Peyer's patch (tissue), 4 donors: ENCODE data around the gene IVNS1ABP.

Source experiments
- CTCF ChIP-seq, 6 experiments: fragments of 450-650 bp in 4 of 6; fragments of 200-600 bp in 2 of 6; sonication (generic) in 1 of 6; IDR thresholded peaks; one replicate each; pipeline ENCODE4 v1.5.1; 2017 to 2019; ENCODE audit warnings: antibody characterized with exemption in 6 of 6, mild to moderate bottlenecking in 3 of 6, moderate library complexity in 1 of 6
- POLR2A ChIP-seq, 2 donors: fragments of 450-650 bp; IDR thresholded peaks; one replicate each; pipeline ENCODE4 v1.5.1; 2017; ENCODE audit warnings: antibody characterized with exemption in 2 of 2, mild to moderate bottlenecking in 2 of 2, moderate library complexity in 2 of 2

DNA sequence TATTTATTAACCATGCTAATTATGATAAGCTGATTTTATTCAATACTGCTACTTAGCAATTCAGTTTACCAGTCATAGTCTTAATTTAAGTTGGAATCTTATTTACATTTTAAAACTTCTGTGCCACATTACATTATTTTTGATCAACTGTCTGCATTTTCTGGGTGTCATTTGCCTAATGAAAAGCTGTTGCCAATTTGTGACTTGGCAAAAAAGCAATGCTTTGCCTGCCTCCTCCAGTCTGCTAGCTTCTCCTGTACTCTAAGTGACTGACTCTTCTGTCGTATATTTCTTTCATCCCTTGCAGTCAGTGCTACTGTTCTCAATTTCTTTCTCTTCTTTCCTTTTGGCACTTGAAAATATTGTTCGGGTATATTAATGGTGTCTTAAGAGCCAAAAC, 5.6 kb upstream of the IVNS1ABP start:
- TF ChIP-seq CTCF (IDR thresholded peaks at IDR 0.05) (no peak), POLR2A (IDR thresholded peaks at IDR 0.05) (no peak)
